GM23338 (cell line): Measurements from ENCODE around the gene SH3RF3. TPM values are rescaled to one million over a fixed set of nuclear protein-coding genes. Genes with fewer than 3 reads are reported as not detected.

ENCODE experiments used
- ATAC-seq: fragments of 200-7000 bp; cut with Tn5 transposase; 3 replicates; pipeline ENCODE4 v1.9.1; 2020
- DNase-seq: peaks from one replicate; pipeline ENCODE4 v3.0.0-alpha.2; 2015; ENCODE audit warnings: low spot score
- H2AFZ ChIP-seq: fragments of 200-600 bp; sonication (generic); 2 replicates; pipeline ENCODE4 v1.8.0; 2016; ENCODE audit warnings: antibody characterized with exemption, mild to moderate bottlenecking, moderate library complexity
- H3F3A ChIP-seq: fragments of 200-600 bp; sonication (generic); replicated peaks from 2 replicates; pipeline ENCODE4 v1.8.0; 2017; ENCODE audit warnings: antibody characterized with exemption, mixed run types, low read depth
- H3K27ac ChIP-seq: fragments of 200-600 bp; sonication (generic); 2 replicates; pipeline ENCODE4 v1.6.1; 2016; ENCODE audit warnings: low read depth
- H3K27me3 ChIP-seq: fragments of 200-600 bp; sonication (generic); 2 replicates; pipeline ENCODE4 v1.8.0; 2016; ENCODE audit warnings: mild to moderate bottlenecking, mixed run types, moderate library complexity; ENCODE audit not compliant: insufficient read depth
- H3K36me3 ChIP-seq: fragments of 200-600 bp; sonication (generic); 2 replicates; pipeline ENCODE4 v1.8.0; 2016; ENCODE audit warnings: mild to moderate bottlenecking; ENCODE audit not compliant: insufficient read depth
- H3K4me1 ChIP-seq: fragments of 200-600 bp; sonication (generic); 2 replicates; pipeline ENCODE4 v1.8.0; 2016; ENCODE audit warnings: mild to moderate bottlenecking, moderate library complexity; ENCODE audit not compliant: insufficient read depth
- H3K4me2 ChIP-seq: fragments of 200-600 bp; sonication (generic); 2 replicates; pipeline ENCODE4 v1.7.1; 2017; ENCODE audit warnings: mixed run types
- H3K4me3 ChIP-seq: fragments of 200-600 bp; sonication (generic); 2 replicates; pipeline ENCODE4 v1.6.1; 2016; ENCODE audit warnings: mixed run types
- H3K79me2 ChIP-seq: fragments of 200-600 bp; sonication (generic); replicated peaks from 2 replicates; pipeline ENCODE4 v1.8.0; 2017; ENCODE audit warnings: mild to moderate bottlenecking; ENCODE audit not compliant: insufficient read depth
- H3K9me2 ChIP-seq: fragments of 200-600 bp; sonication (generic); 2 replicates; pipeline ENCODE4 v1.8.0; 2017; ENCODE audit not compliant: insufficient read depth
- H4K20me1 ChIP-seq: fragments of 200-600 bp; sonication (generic); replicated peaks from 2 replicates; pipeline ENCODE4 v1.8.0; 2017; ENCODE audit warnings: mild to moderate bottlenecking; ENCODE audit not compliant: insufficient read depth
- H3K27ac Mint-ChIP-seq: 2 replicates; pipeline ENCODE4 v1.8.0; 2020; ENCODE audit warnings: inconsistent platforms, mild to moderate bottlenecking, moderate library complexity, mixed read lengths
- H3K27me3 Mint-ChIP-seq: 3 replicates; pipeline ENCODE4 v1.8.0; 2022; ENCODE audit warnings: low read depth, mild to moderate bottlenecking, moderate library complexity, mixed read lengths, inconsistent platforms; ENCODE audit not compliant: insufficient read depth, poor library complexity
- H3K36me3 Mint-ChIP-seq: 3 replicates; pipeline ENCODE4 v1.8.0; 2021; ENCODE audit warnings: low read depth, mild to moderate bottlenecking, inconsistent platforms, moderate library complexity, mixed read lengths
- H3K4me1 Mint-ChIP-seq: 3 replicates; pipeline ENCODE4 v1.8.0; 2020; ENCODE audit warnings: mild to moderate bottlenecking, inconsistent platforms, mixed read lengths
- H3K4me3 Mint-ChIP-seq: 3 replicates; pipeline ENCODE4 v1.8.0; 2021; ENCODE audit warnings: moderate library complexity, mild to moderate bottlenecking, inconsistent platforms, mixed read lengths
- H3K9me3 Mint-ChIP-seq: 3 replicates; pipeline ENCODE4 v1.8.0; 2020; ENCODE audit warnings: moderate library complexity, mild to moderate bottlenecking, inconsistent platforms, mixed read lengths
- CREB1 ChIP-seq: fragments of 250-450 bp; sonication (Bioruptor Pico); IDR thresholded peaks from 2 replicates; pipeline ENCODE4 v1.5.0; 2020; ENCODE audit warnings: low read depth, mild to moderate bottlenecking, moderate library complexity
- CTCF ChIP-seq, 2 experiments: fragments of 200-600 bp in 1 of 2; sonication (generic) in 1 of 2; conservative IDR thresholded peaks; 2 replicates each; pipeline versions ENCODE4 v1.5.1 to v1.6.1; 2016 to 2017; ENCODE audit warnings: antibody characterized with exemption in 2 of 2, low read depth in 2 of 2, mild to moderate bottlenecking in 2 of 2, moderate library complexity in 1 of 2
- ETS1 ChIP-seq: IDR thresholded peaks from 2 replicates; pipeline ENCODE4 v1.6.1; 2016; ENCODE audit warnings: antibody characterized with exemption
- EZH2 ChIP-seq: fragments of 200-600 bp; sonication (generic); IDR thresholded peaks from one replicate; pipeline ENCODE4 v1.8.0; 2017; ENCODE audit warnings: antibody characterized with exemption, mild to moderate bottlenecking, low read depth; ENCODE audit not compliant: unreplicated experiment
- EZH2phosphoT487 ChIP-seq: fragments of 200-600 bp; sonication (generic); IDR thresholded peaks from one replicate; pipeline ENCODE4 v1.8.1; 2018; ENCODE audit warnings: antibody characterized with exemption; ENCODE audit not compliant: unreplicated experiment
- JUNB ChIP-seq: IDR thresholded peaks from one replicate; pipeline ENCODE4 v1.6.1; 2016; ENCODE audit warnings: antibody characterized with exemption; ENCODE audit not compliant: unreplicated experiment
- NANOG ChIP-seq: IDR thresholded peaks from 2 replicates; pipeline ENCODE4 v1.6.1; 2016; ENCODE audit warnings: antibody characterized with exemption, borderline replicate concordance
- POLR2AphosphoS5 ChIP-seq: IDR thresholded peaks from 2 replicates; pipeline ENCODE4 v1.6.1; 2016; ENCODE audit warnings: antibody characterized with exemption, low read depth
- REST ChIP-seq: IDR thresholded peaks from one replicate; pipeline ENCODE4 v1.6.1; 2018; ENCODE audit warnings: antibody characterized with exemption; ENCODE audit not compliant: unreplicated experiment
- STAT1 ChIP-seq: IDR thresholded peaks from one replicate; pipeline ENCODE4 v1.6.1; 2016; ENCODE audit warnings: antibody characterized with exemption; ENCODE audit not compliant: unreplicated experiment
- ZNF114 ChIP-seq: fragments of 250-450 bp; sonication (Bioruptor Pico); IDR thresholded peaks from 2 replicates; pipeline ENCODE4 v1.5.0; 2020; ENCODE audit warnings: mild to moderate bottlenecking, moderate library complexity
- ZNF331 ChIP-seq: fragments of 250-450 bp; sonication (Bioruptor Pico); IDR thresholded peaks from 2 replicates; pipeline ENCODE4 v1.5.0; 2020; ENCODE audit warnings: low read depth, mild to moderate bottlenecking, moderate library complexity
- ZNF462 ChIP-seq: fragments of 250-450 bp; sonication (Bioruptor Pico); IDR thresholded peaks from 2 replicates; pipeline ENCODE4 v1.5.0; 2020; ENCODE audit warnings: mild to moderate bottlenecking, moderate library complexity
- polyA plus RNA-seq: library from polyadenylated mRNA; unstranded; fragments of >200 nt; fragmentation: Nextera tagmentation; extraction: Ambion mirVana; gene quantifications from 2 replicates; pipeline ENCODE4 v1.2.1, GENCODE V29; 2016
- total RNA-seq: library from RNA; depleted of rRNA; stranded (reverse); fragments of >200 nt; shearing (Covaris generic); gene quantifications from 2 replicates; pipeline ENCODE4 v1.2.3, GENCODE V29; 2014

SH3RF3 gene
- total and polyA plus RNA-seq, 2 experiments from 2014 or later, result 0.11 to 0.63 TPM

- H3K9me2 ChIP-seq, result no peaks in the 10 kb centered on the region
- H3F3A ChIP-seq, result 0 out of 2 replicates have a peak, but pooled peaks cover 6% of the 10 kb centered on the region
- no peaks in the 10 kb centered on the region for H3K36me3 ChIP-seq
- 0 out of 2 replicates have a peak overlapping the region, but pooled peaks have one; percentile 66 for H2AFZ ChIP-seq
- Mint-ChIP-seq H3K27me3 (peaks cover 13% of the 10 kb centered on the region), H3K36me3 (no peaks in the 10 kb centered on the region), H3K4me3 (no peak overlapping the region; the same call in 2 of the 3 replicates), H3K9me3 (no peaks in the 10 kb centered on the region), H3K4me1 (peaks cover 44% of the 10 kb centered on the region), H3K27ac (no peak overlapping the region)
- H4K20me1 ChIP-seq, result no peaks in the 10 kb centered on the region
- ATAC-seq (peak; percentile 35), DNase-seq (peak; percentile 26)
- no peaks in the 10 kb centered on the region for H3K27me3 ChIP-seq
- H3K79me2 ChIP-seq, result no peaks in the 10 kb centered on the region
- no peak overlapping the region for H3K27ac ChIP-seq
- TF ChIP-seq STAT1 (no peak), CREB1 (CRISPR knock-in tag) (no peak), POLR2AphosphoS5 (no peak), ETS1 (no peak), EZH2 (no peak), CTCF (conservative IDR thresholded peaks at IDR 0.05; ENCODE audit: low read depth in 2 of 2) (no peak), ZNF331 (CRISPR knock-in tag) (no peak), NANOG (no peak), ZNF462 (CRISPR knock-in tag) (no peak), REST (no peak), EZH2phosphoT487 (no peak), JUNB (no peak), ZNF114 (no peak)
- no peak overlapping the region for H3K4me3 ChIP-seq
- peaks cover 28% of the 10 kb centered on the region for H3K4me1 ChIP-seq
- 0 out of 2 replicates have a peak overlapping the region, but pooled peaks have one; percentile 32 for H3K4me2 ChIP-seq
Measured at GRCh38 chr2:109382951-109383350, 253.9 kb downstream of the SH3RF3 start.
